Nephron (organoid): ENCODE measurements around the gene HSD17B4.
"Not testable (repeated sequence)": the region's sequence is repeated elsewhere in the genome, so short reads cannot be mapped to it uniquely, and the experiment has no call there.

Experiments
- H3K27ac Mint-ChIP-seq, 3 experiments: 2 replicates each; pipeline ENCODE4 v1.8.0; 2020; ENCODE audit warnings: mixed read lengths in 3 of 3, mild to moderate bottlenecking in 2 of 3, moderate library complexity in 1 of 3
- H3K27me3 Mint-ChIP-seq: 2 replicates; pipeline ENCODE4 v1.8.0; 2021; ENCODE audit warnings: low read depth, mild to moderate bottlenecking, moderate library complexity, mixed read lengths
- H3K36me3 Mint-ChIP-seq: 2 replicates; pipeline ENCODE4 v1.8.0; 2020; ENCODE audit warnings: low read depth, mixed read lengths
- H3K4me1 Mint-ChIP-seq: 2 replicates; pipeline ENCODE4 v1.8.0; 2020; ENCODE audit warnings: mixed read lengths
- H3K4me3 Mint-ChIP-seq, 3 experiments: 2 replicates each; pipeline ENCODE4 v1.8.0; 2020; ENCODE audit warnings: mild to moderate bottlenecking in 3 of 3, mixed read lengths in 3 of 3, moderate library complexity in 2 of 3
- H3K9me3 Mint-ChIP-seq: 2 replicates; pipeline ENCODE4 v1.8.0; 2020; ENCODE audit warnings: mixed read lengths
- CTCF ChIP-seq, 3 experiments: fragments of 200-600 bp; sonication (generic); IDR thresholded peaks; one replicate each; pipeline ENCODE4 v1.5.0; 2021; ENCODE audit warnings: antibody characterized with exemption in 3 of 3; ENCODE audit not compliant: unreplicated experiment in 3 of 3

HSD17B4 gene

DNA sequence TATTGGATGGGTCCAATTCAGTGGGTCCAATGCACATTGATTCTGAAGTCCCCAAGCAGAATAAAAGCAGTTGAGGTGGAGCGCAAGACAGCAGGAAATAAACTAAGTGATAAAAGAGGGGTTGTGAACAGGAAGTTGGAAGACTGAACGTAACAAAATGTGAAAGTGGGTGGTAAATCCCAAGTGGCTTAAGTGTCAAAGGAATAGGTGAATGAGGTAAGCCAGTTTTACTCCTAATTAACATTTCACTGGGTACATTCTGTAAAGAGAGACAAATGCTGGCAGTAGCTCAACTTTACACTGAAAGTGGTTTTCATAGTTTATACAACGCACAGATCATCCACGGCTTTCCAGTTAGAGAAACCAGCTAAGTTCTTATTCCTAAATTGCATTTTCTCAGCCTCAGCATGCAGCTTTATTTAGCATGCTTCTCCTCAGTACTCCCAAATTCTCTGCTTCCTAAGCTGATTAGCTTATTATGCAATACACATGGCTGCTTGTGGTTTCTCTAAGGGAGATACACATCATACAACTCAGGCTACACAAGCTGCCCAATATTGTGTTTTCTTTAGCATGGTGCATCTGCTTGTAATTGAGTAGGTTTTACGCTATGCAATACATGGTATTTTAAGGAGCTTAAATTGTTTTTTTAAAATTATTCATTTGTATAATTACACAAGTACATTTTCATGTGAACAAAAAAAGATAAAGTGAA lies 34.2 kb upstream of the HSD17B4 start:
- Mint-ChIP-seq H3K4me1 (no peaks in the 10 kb centered on the region), H3K27me3 (no peaks in the 10 kb centered on the region), H3K27ac (no peak overlapping the region), H3K9me3 (no peaks in the 10 kb centered on the region), H3K36me3 (no peaks in the 10 kb centered on the region), H3K4me3 (no peak overlapping the region)
- no peak for TF ChIP-seq CTCF (IDR thresholded peaks at IDR 0.05; ENCODE audit: unreplicated experiment in 3 of 3)

- Mint-ChIP-seq H3K36me3 (no peaks in the 10 kb centered on the region), H3K9me3 (no peaks in the 10 kb centered on the region)
Measured at GRCh38 chr5:119418606-119419100, 33.6 kb upstream of the HSD17B4 start.

DNA sequence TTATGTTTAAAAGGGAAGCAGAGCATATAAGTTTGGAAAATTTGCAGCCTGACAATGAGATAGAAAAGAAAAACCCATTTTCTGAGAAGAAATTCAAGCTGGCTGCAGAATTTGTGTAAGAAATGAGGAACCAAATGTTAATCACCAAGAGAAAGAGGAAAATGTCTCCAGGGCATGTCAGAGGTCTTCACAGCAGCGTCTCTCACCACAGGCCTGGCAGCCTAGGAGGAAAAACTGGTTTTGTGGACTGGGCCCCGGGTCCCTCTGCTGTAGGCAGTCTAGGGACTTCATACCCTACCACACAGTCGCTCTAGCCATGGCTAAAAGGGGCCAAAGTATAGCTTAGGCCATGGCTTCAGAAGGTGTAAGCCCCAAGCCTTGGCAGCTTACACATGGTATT lies 32.1 kb upstream of the HSD17B4 start:
- Mint-ChIP-seq H3K9me3 (no peaks in the 10 kb centered on the region), H3K27ac (no peak overlapping the region), H3K27me3 (peaks cover 4% of the 10 kb centered on the region), H3K4me1 (no peaks in the 10 kb centered on the region), H3K36me3 (no peaks in the 10 kb centered on the region), H3K4me3 (no peak overlapping the region)
- no peak for TF ChIP-seq CTCF (IDR thresholded peaks at IDR 0.05; ENCODE audit: unreplicated experiment in 3 of 3)

More at GRCh38 chr5:119418606-119419100, 33.6 kb upstream of the HSD17B4 start:
- H3K27me3 Mint-ChIP-seq: no peaks in the 10 kb centered on the region
- H3K4me3 Mint-ChIP-seq: no peak overlapping the region
- TF ChIP-seq CTCF (IDR thresholded peaks at IDR 0.05; ENCODE audit: unreplicated experiment in 3 of 3): no peak
- no peaks in the 10 kb centered on the region for H3K4me1 Mint-ChIP-seq
- H3K27ac Mint-ChIP-seq: no peak overlapping the region

- no peak overlapping the region for H3K4me3 Mint-ChIP-seq
- H3K4me1 Mint-ChIP-seq: peaks cover 9% of the 10 kb centered on the region
- H3K36me3 Mint-ChIP-seq: no peaks in the 10 kb centered on the region
- H3K9me3 Mint-ChIP-seq: peaks cover 1% of the 10 kb centered on the region
- H3K27me3 Mint-ChIP-seq: peaks cover 9% of the 10 kb centered on the region
- H3K27ac Mint-ChIP-seq: no peak overlapping the region
- TF ChIP-seq CTCF (IDR thresholded peaks at IDR 0.05; ENCODE audit: unreplicated experiment in 3 of 3): no peak
Measured at GRCh38 chr5:119426057-119426456, 26.2 kb upstream of the HSD17B4 start.

DNA sequence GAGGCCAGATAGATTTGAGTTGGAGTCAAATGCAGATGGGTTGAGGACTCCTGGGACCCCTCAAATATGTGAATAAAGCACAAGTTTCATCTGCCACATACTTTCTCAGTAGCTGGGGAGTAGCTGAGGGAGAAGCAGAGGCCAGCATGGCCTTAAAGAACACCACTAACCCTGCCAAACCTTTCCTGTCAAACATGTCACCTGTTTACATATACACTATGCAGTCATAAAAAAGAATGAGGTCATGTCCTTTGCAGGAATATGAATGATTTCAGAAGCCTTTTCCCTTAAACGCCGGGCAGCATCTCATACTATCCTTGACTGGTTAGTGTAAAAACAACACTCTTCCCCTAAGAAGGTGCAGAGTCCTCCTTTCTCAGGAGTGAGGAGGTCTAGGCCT lies 25.2 kb upstream of the HSD17B4 start:
- H3K9me3 Mint-ChIP-seq: peaks cover 7% of the 10 kb centered on the region
- peaks cover 9% of the 10 kb centered on the region for H3K4me1 Mint-ChIP-seq
- H3K4me3 Mint-ChIP-seq: no peak overlapping the region
- peak overlapping the region in 1 of 3 experiments; percentile 22 for H3K27ac Mint-ChIP-seq
- no peaks in the 10 kb centered on the region for H3K36me3 Mint-ChIP-seq
- H3K27me3 Mint-ChIP-seq: peaks cover 9% of the 10 kb centered on the region
- no peak for TF ChIP-seq CTCF (IDR thresholded peaks at IDR 0.05; ENCODE audit: unreplicated experiment in 3 of 3)

DNA sequence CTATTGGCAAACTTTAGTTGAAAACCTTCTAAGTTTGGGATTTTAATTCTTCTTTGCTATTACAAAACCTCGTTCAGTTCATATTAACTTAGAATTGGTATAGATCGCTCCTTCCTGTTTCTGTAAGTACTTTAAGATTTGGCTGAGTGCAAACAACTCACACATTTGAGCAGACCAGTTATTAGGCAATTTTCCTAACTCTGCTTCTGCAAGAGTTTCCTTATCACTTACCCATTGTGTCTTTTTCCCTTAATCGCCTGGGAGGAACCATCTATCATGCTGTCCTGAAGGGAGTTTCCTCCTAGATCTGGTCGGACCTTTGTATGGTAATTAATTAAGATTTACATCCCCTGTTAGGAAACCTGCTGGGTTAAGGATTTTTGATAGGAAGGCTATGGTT lies 24.7 kb upstream of the HSD17B4 start:
- H3K9me3 Mint-ChIP-seq, H3K4me3 Mint-ChIP-seq, H3K27me3 Mint-ChIP-seq, H3K4me1 Mint-ChIP-seq, H3K36me3 Mint-ChIP-seq: not testable (repeated sequence)
- peak overlapping the region in 2 of 3 experiments; percentile 4 to 22 for H3K27ac Mint-ChIP-seq

GRCh38 chr5:119428166-119428565 lies 24.1 kb upstream of the HSD17B4 start:
- not testable (repeated sequence) for H3K27me3 Mint-ChIP-seq, H3K4me1 Mint-ChIP-seq, H3K4me3 Mint-ChIP-seq, H3K36me3 Mint-ChIP-seq, H3K27ac Mint-ChIP-seq
- peaks cover 12% of the 10 kb centered on the region for H3K9me3 Mint-ChIP-seq

DNA sequence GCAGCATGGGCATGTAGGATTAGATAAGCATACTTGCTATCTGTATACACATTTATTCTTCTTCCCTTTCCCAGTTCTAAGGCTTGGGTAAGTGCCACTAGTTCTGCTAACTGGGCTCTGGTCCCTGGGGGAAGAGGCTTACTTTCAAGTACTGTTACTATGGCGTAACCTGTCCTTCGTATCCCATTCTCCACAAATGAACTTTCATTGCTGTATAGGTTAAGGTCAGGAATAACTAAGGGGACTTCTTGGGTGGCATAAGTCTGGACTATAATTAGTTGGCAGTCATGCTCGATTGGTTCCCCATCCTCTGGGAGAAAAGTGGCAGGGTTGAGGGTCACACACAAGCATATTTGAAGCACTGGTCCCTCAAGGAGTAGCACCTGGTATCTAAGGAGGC lies 23.7 kb upstream of the HSD17B4 start:
- H3K9me3 Mint-ChIP-seq: peaks cover 12% of the 10 kb centered on the region
- H3K4me1 Mint-ChIP-seq, H3K27ac Mint-ChIP-seq, H3K36me3 Mint-ChIP-seq, H3K4me3 Mint-ChIP-seq, H3K27me3 Mint-ChIP-seq: not testable (repeated sequence)

DNA sequence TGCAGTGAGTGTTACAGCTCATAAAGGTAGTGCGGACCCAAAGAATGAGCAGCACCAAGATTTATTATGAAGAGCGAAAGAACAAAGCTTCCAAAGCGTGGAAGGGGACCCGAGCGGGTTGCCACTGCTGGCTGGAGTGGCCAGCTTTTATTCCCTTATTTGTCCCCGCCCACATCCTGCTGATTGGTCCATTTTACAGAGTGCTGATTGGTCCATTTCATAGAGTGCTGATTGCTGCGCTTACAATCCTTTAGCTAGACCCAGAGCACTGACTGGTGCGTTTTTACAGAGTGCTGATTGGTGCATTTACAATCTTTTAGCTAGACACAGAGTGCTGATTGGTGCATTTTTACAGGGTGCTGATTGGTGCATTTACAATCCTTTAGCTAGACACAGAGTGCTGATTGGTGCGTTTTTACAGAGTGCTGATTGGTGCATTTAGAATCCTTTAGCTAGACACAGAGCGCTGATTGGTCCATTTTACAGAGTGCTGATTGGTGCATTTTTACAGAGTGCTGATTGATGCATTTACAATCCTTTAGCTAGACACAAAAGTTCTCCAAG lies 19.5 kb upstream of the HSD17B4 start:
- H3K27ac Mint-ChIP-seq: not testable (repeated sequence)

More for the DNA sequence above, 19.5 kb upstream of the HSD17B4 start:
- H3K27me3 Mint-ChIP-seq, H3K4me1 Mint-ChIP-seq, H3K36me3 Mint-ChIP-seq, H3K4me3 Mint-ChIP-seq: not testable (repeated sequence)
- H3K9me3 Mint-ChIP-seq: peaks cover 25% of the 10 kb centered on the region
